PC-3 (cell line): ENCODE measurements around the gene GALNT2. TPM values are rescaled to one million over a fixed set of nuclear protein-coding genes. Genes with fewer than 3 reads are reported as not detected.

ENCODE experiments used
- ATAC-seq: fragments of 200-7000 bp; cut with Tn5 transposase; 2 replicates; pipeline ENCODE4 v1.9.1; 2020; ENCODE audit warnings: mild to moderate bottlenecking, moderate library complexity
- BruUV-seq: library from RNA; stranded (reverse); fragments of 400-500 nt; replicated peaks from 2 replicates; lab custom pipeline; 2021; lab: Mats Ljungman, UMichigan
- CTCF ChIA-PET: fragments of 300-600 bp; sonication (Branson Sonifier 250); formaldehyde crosslinking; loops from one replicate; lab custom pipeline; 2022; ENCODE audit warnings: antibody characterized with exemption; lab: Charles Lee
- POLR2A ChIA-PET: fragments of 300-600 bp; sonication (Branson Sonifier 250); formaldehyde crosslinking; loops from one replicate; lab custom pipeline; 2022; ENCODE audit warnings: antibody characterized with exemption; ENCODE audit not compliant: unreplicated experiment; lab: Charles Lee
- DNase-seq: peaks from one replicate; pipeline ENCODE4 v3.0.0-alpha.2; 2015
- H2AFZ ChIP-seq: fragments of 300-600 bp; sonication (generic); 2 replicates; pipeline ENCODE4 v1.6.0; 2016; ENCODE audit warnings: antibody characterized with exemption, low read length
- H3F3A ChIP-seq: fragments of 300-600 bp; sonication (generic); one replicate; pipeline ENCODE4 v1.6.0; 2017; ENCODE audit warnings: antibody characterized with exemption, low read length, control low read depth, mild to moderate bottlenecking; ENCODE audit not compliant: unreplicated experiment
- H3K27ac ChIP-seq: fragments of 300-600 bp; sonication (generic); 2 replicates; pipeline ENCODE4 v1.5.1; 2016; ENCODE audit warnings: mild to moderate bottlenecking, low read length
- H3K27me3 ChIP-seq: fragments of 300-600 bp; sonication (generic); 2 replicates; pipeline ENCODE4 v1.6.1; 2016; ENCODE audit warnings: low read length, mixed read lengths
- H3K36me3 ChIP-seq: fragments of 300-600 bp; sonication (generic); 2 replicates; pipeline ENCODE4 v1.6.1; 2016; ENCODE audit warnings: low read depth, mixed run types, low read length, mixed read lengths
- H3K4me1 ChIP-seq: fragments of 300-600 bp; sonication (generic); 2 replicates; pipeline ENCODE4 v1.5.1; 2016; ENCODE audit warnings: low read length; ENCODE audit not compliant: insufficient read depth
- H3K4me2 ChIP-seq: fragments of 300-600 bp; sonication (generic); 2 replicates; pipeline ENCODE4 v1.6.0; 2016; ENCODE audit warnings: low read length
- H3K4me3 ChIP-seq: fragments of 300-600 bp; sonication (generic); 2 replicates; pipeline ENCODE4 v1.5.1; 2016; ENCODE audit warnings: mild to moderate bottlenecking, low read length, mixed read lengths
- H3K79me2 ChIP-seq: fragments of 300-600 bp; sonication (generic); 2 replicates; pipeline ENCODE4 v1.6.1; 2017; ENCODE audit warnings: low read length, mixed read lengths
- H3K9ac ChIP-seq: fragments of 300-600 bp; sonication (generic); 2 replicates; pipeline ENCODE4 v1.6.0; 2016; ENCODE audit warnings: mild to moderate bottlenecking, low read length
- H3K9me2 ChIP-seq: fragments of 300-600 bp; sonication (generic); replicated peaks from 2 replicates; pipeline ENCODE4 v1.6.1; 2016; ENCODE audit warnings: mixed run types, low read length, mixed read lengths
- H3K9me3 ChIP-seq: fragments of 300-600 bp; sonication (generic); 2 replicates; pipeline ENCODE4 v1.6.1; 2016; ENCODE audit warnings: low read length, mixed read lengths
- H4K20me1 ChIP-seq: fragments of 300-600 bp; sonication (generic); 2 replicates; pipeline ENCODE4 v1.6.1; 2016; ENCODE audit warnings: low read length, mixed read lengths
- EZH2 ChIP-seq: fragments of 300-600 bp; sonication (generic); IDR thresholded peaks from one replicate; pipeline ENCODE4 v1.6.1; 2017; ENCODE audit warnings: antibody characterized with exemption, mild to moderate bottlenecking, low read length; ENCODE audit not compliant: unreplicated experiment
- EZH2phosphoT487 ChIP-seq: fragments of 300-600 bp; sonication (generic); IDR thresholded peaks from 2 replicates; pipeline ENCODE4 v1.6.1; 2018; ENCODE audit warnings: mild to moderate bottlenecking, antibody characterized with exemption, low read length, borderline replicate concordance
- intact Hi-C: fragments of 100-400 bp; cut with micrococcal nuclease; formaldehyde crosslinking; loops from 2 replicates; pipeline ENCODE4 v1.9.0; 2023
- total RNA-seq: library from RNA; depleted of rRNA; stranded (reverse); fragments of >200 nt; gene quantifications from 2 replicates; pipeline ENCODE4 v1.2.3, GENCODE V29; 2014
- TF ChIP-seq, protein P1 (sequence below): fragments of 300-600 bp; sonication (generic); conservative IDR thresholded peaks from 2 replicates; pipeline ENCODE4 v1.5.1; 2017; ENCODE audit warnings: antibody characterized with exemption, low read depth, mild to moderate bottlenecking, low read length

The GALNT2 gene
- total RNA-seq, 1 experiment from 2014 or later, result 182 TPM

DNA sequence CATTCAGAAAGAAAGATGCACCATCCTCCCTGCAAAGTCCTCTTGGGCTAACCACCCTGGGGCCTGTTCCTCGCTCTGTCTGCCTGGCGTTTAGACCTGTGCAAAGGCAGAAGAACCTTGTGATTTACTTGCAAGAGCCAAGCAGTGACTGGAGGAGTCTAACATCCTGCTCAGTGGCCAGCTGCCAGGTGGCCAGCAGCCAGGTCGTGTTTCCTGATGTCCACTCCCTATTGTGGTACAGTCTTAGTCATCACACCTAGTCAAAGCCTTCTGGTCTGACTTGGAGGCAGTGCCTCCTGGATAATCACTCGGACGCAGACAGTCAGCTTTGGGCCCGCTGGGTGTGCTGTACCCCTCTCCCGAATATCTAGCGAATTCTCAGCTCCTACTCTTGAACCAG lies 241.0 kb downstream of the GALNT2 start:
- Histone ChIP-seq H3K9ac (no peak overlapping the region), H3K9me3 (no peaks in the 10 kb centered on the region), H3K79me2 (no peaks in the 10 kb centered on the region), H3K36me3 (no peaks in the 10 kb centered on the region), H3K9me2 (no peaks in the 10 kb centered on the region), H3K4me2 (peak overlapping the region; percentile 45), H3K27ac (peak overlapping the region; percentile 36), H3F3A (no peaks in the 10 kb centered on the region), H3K27me3 (peaks cover 5% of the 10 kb centered on the region; the same call in 1 of the 2 replicates), H3K4me3 (no peak overlapping the region), H4K20me1 (no peaks in the 10 kb centered on the region), H3K4me1 (peaks cover 19% of the 10 kb centered on the region), H2AFZ (no peak overlapping the region)
- TF ChIP-seq, protein P1, sequence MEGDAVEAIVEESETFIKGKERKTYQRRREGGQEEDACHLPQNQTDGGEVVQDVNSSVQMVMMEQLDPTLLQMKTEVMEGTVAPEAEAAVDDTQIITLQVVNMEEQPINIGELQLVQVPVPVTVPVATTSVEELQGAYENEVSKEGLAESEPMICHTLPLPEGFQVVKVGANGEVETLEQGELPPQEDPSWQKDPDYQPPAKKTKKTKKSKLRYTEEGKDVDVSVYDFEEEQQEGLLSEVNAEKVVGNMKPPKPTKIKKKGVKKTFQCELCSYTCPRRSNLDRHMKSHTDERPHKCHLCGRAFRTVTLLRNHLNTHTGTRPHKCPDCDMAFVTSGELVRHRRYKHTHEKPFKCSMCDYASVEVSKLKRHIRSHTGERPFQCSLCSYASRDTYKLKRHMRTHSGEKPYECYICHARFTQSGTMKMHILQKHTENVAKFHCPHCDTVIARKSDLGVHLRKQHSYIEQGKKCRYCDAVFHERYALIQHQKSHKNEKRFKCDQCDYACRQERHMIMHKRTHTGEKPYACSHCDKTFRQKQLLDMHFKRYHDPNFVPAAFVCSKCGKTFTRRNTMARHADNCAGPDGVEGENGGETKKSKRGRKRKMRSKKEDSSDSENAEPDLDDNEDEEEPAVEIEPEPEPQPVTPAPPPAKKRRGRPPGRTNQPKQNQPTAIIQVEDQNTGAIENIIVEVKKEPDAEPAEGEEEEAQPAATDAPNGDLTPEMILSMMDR, result no peak
- TF ChIP-seq EZH2phosphoT487, result no peak
- TF ChIP-seq EZH2, result no peak
- DNase-seq, result peak; percentile 100
- POLR2A ChIA-PET, result interaction anchor here (1.1 kb wide), 1 partner anchor 203 kb away, joined by 4 read pairs; no protein-coding TSS in a partner anchor
- no TSS peak for BruUV-seq
- peak; percentile 90 for ATAC-seq
- CTCF ChIA-PET, result interaction anchor here (0.6 kb wide), 1 partner anchor 1049 kb away, joined by 7 read pairs; no protein-coding TSS in a partner anchor
- intact Hi-C loops, result loop anchor here (5.0 to 10.0 kb wide), 2 partner anchors 121 to 203 kb away; no protein-coding TSS in a partner anchor

DNA sequence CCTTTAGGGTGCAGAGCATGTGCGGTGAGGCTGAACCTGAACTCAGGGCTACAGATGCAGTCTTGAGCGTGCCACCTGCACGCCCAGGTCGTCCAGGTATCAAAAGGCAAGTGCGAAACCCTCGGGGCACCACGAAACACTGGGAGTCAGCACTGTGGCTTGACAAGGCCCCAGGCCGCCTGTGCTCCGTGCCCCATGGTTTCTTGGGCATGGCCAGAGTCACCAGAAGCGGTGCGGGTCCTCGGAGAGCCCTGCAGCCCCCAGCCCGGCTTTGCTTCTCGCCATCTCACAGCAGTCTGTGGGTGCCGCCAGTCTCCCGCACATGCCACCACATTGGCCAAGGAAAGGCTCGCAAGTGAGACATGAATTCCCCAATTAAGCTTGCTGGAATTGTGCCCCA lies 241.8 kb downstream of the GALNT2 start:
- no peak for TF ChIP-seq EZH2
- TF ChIP-seq, protein P1, result no peak
- no peak for TF ChIP-seq EZH2phosphoT487
- no TSS peak for BruUV-seq
- H3K9me2 ChIP-seq, result no peaks in the 10 kb centered on the region
- H4K20me1 ChIP-seq, result no peaks in the 10 kb centered on the region
- H3K79me2 ChIP-seq, result no peaks in the 10 kb centered on the region
- no peak for DNase-seq
- H3K9me3 ChIP-seq, result no peaks in the 10 kb centered on the region
- no peak overlapping the region for H3K9ac ChIP-seq
- H3K4me1 ChIP-seq, result peaks cover 19% of the 10 kb centered on the region
- H3F3A ChIP-seq, result no peaks in the 10 kb centered on the region
- POLR2A ChIA-PET, result no interaction called here
- H2AFZ ChIP-seq, result no peak overlapping the region
- H3K4me3 ChIP-seq, result no peak overlapping the region
- intact Hi-C loops, result loop anchor here (5.0 to 10.0 kb wide), 2 partner anchors 122 to 204 kb away; no protein-coding TSS in a partner anchor
- no peaks in the 10 kb centered on the region for H3K36me3 ChIP-seq
- peak overlapping the region; percentile 17; the same call in 1 of the 2 replicates for H3K4me2 ChIP-seq
- no peak overlapping the region for H3K27ac ChIP-seq
- CTCF ChIA-PET, result interaction anchor here (0.6 kb wide), 1 partner anchor 1050 kb away, joined by 7 read pairs; no protein-coding TSS in a partner anchor
- no peak for ATAC-seq
- peaks cover 7% of the 10 kb centered on the region; the same call in 1 of the 2 replicates for H3K27me3 ChIP-seq

DNA sequence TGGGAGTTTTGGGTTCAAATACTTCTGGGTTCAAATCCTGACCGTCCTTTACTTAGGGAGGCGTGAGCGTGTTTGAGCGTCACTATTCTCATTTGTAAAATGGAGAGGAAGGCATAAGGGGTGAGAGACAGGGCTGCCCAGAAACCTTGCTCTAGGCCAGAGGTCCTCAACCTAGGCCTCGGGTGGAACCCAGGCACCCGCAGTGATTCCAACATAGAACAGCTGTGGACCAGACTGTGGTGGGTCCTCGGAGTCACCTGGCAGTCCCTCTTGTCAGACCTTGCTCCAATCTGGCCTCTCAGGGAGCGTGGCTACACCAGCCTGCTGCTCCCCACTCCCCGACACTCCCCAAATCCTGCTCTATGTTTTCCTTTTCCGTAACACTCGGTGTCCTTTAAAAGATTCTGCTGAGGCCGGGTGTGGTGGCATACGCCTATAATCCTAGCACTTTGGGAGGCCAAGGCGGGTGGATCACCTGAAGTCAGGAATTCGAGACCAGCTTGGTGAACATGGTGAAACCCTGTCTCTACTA lies 242.7 kb downstream of the GALNT2 start:
- ATAC-seq (no peak), DNase-seq (no peak)
- Histone ChIP-seq H3K4me3 (no peak overlapping the region), H3K27ac (no peak overlapping the region), H3F3A (no peaks in the 10 kb centered on the region), H2AFZ (no peak overlapping the region), H3K9ac (no peak overlapping the region), H3K27me3 (peaks cover 14% of the 10 kb centered on the region; the same call in 1 of the 2 replicates), H3K4me2 (no peak overlapping the region), H4K20me1 (no peaks in the 10 kb centered on the region), H3K79me2 (no peaks in the 10 kb centered on the region), H3K9me2 (no peaks in the 10 kb centered on the region), H3K36me3 (no peaks in the 10 kb centered on the region), H3K4me1 (peaks cover 19% of the 10 kb centered on the region), H3K9me3 (no peaks in the 10 kb centered on the region)
- POLR2A ChIA-PET, result no interaction called here
- no peak for TF ChIP-seq EZH2phosphoT487
- no peak for TF ChIP-seq EZH2
- TF ChIP-seq, protein P1, result no peak
- no TSS peak for BruUV-seq
- CTCF ChIA-PET, result no interaction called here
- intact Hi-C loops, result loop anchor here (1.0 to 10.0 kb wide), 9 partner anchors 40 to 750 kb away; partner anchors contain the start of gene GALNT2
